ENCODE data around the gene TADA2B. TPM values are rescaled to one million over a fixed set of nuclear protein-coding genes. Genes with fewer than 3 reads are reported as not detected.

Gene TADA2B
- total and polyA plus RNA-seq, 2 experiments from 2014 or later: 15.4 to 20.1 TPM

DNA sequence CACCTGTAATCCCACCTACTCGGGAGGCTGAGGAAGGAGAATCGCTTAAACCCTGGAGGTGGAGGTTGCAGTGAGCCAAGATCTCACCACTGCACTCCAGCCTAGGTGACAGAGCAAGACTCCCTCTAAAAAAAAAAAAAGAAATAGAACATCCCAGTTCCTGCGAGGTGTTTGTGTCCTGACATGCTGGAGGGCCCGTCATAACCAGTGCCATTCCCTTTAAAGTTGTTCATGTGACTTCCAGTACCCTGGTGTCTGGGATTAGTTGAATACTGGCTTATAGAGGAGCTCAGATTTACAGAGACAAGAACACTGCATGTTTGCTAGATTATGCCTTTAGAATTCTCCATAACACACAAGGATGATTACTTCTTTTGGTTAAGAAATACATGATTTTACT is 37.6 kb upstream of the TADA2B start:
- Histone ChIP-seq H2AFZ (no peak overlapping the region), H3K36me3 (replicated peaks; ENCODE audit: insufficient read depth, low read depth) (no peaks in the 10 kb centered on the region), H4K20me1 (ENCODE audit: insufficient read depth, poor library complexity, severe bottlenecking) (peaks cover 4% of the 10 kb centered on the region), H3K9me3 (ENCODE audit: low read depth) (no peaks in the 10 kb centered on the region), H3K9me2 (replicated peaks; ENCODE audit: insufficient read depth) (no peaks in the 10 kb centered on the region), H3K4me1 (ENCODE audit: insufficient read depth) (peaks cover 4% of the 10 kb centered on the region), H3K4me2 (no peak overlapping the region), H3K4me3 (no peak overlapping the region), H3K27me3 (no peaks in the 10 kb centered on the region), H3K27ac (peak overlapping the region; percentile 20), H3K79me2 (peaks cover 15% of the 10 kb centered on the region)
- WGBS (ENCODE audit: low lambda C conversion rate, missing lambda C conversion rate): 86% methylated on average over 4 of the region's 4 CpGs
- no peak for TF ChIP-seq EZH2phosphoT487 (IDR thresholded peaks at IDR 0.05; ENCODE audit: low read depth, severe bottlenecking, unreplicated experiment)
- TF ChIP-seq, protein P1, sequence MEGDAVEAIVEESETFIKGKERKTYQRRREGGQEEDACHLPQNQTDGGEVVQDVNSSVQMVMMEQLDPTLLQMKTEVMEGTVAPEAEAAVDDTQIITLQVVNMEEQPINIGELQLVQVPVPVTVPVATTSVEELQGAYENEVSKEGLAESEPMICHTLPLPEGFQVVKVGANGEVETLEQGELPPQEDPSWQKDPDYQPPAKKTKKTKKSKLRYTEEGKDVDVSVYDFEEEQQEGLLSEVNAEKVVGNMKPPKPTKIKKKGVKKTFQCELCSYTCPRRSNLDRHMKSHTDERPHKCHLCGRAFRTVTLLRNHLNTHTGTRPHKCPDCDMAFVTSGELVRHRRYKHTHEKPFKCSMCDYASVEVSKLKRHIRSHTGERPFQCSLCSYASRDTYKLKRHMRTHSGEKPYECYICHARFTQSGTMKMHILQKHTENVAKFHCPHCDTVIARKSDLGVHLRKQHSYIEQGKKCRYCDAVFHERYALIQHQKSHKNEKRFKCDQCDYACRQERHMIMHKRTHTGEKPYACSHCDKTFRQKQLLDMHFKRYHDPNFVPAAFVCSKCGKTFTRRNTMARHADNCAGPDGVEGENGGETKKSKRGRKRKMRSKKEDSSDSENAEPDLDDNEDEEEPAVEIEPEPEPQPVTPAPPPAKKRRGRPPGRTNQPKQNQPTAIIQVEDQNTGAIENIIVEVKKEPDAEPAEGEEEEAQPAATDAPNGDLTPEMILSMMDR (IDR thresholded peaks at IDR 0.05; ENCODE audit: poor library complexity): no peak
- TF ChIP-seq EZH2 (IDR thresholded peaks at IDR 0.05; ENCODE audit: borderline replicate concordance): no peak
- no peak for DNase-seq (ENCODE audit: low spot score)

DNA sequence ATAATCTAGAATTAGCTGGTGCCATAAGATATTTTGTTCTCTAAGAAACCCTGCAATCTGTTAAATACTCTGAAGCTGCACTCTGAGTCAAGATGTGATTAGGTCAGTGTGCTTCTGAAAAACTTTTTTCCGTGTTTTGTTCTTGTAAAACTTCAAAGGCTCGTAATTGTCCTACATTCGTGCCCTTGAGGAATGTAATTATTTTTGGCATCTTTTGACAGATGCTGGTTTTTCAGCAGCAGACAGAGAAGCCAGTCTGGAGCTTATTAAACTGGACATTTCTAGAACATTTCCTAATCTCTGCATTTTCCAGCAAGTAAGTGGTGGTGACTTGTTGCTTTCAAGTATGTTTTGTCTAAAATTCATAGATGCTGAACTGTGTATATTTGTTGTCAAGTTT is 36.8 kb upstream of the TADA2B start:
- TF ChIP-seq, protein P1 (IDR thresholded peaks at IDR 0.05; ENCODE audit: poor library complexity): no peak
- no peak for TF ChIP-seq EZH2 (IDR thresholded peaks at IDR 0.05; ENCODE audit: borderline replicate concordance)
- no peak for TF ChIP-seq EZH2phosphoT487 (IDR thresholded peaks at IDR 0.05; ENCODE audit: low read depth, severe bottlenecking, unreplicated experiment)
- no peaks in the 10 kb centered on the region for H3K9me3 ChIP-seq (ENCODE audit: low read depth)
- H4K20me1 ChIP-seq (ENCODE audit: insufficient read depth, poor library complexity, severe bottlenecking): peaks cover 4% of the 10 kb centered on the region
- peaks cover 15% of the 10 kb centered on the region for H3K79me2 ChIP-seq
- H3K9me2 ChIP-seq (replicated peaks; ENCODE audit: insufficient read depth): no peaks in the 10 kb centered on the region
- H3K4me1 ChIP-seq (ENCODE audit: insufficient read depth): peaks cover 4% of the 10 kb centered on the region
- no peak overlapping the region for H2AFZ ChIP-seq
- no peak overlapping the region for H3K4me3 ChIP-seq
- peak overlapping the region; percentile 20 for H3K27ac ChIP-seq
- H3K36me3 ChIP-seq (replicated peaks; ENCODE audit: insufficient read depth, low read depth): no peaks in the 10 kb centered on the region
- no peak for DNase-seq (ENCODE audit: low spot score)
- 47% methylated on average over 3 of the region's 3 CpGs for WGBS (ENCODE audit: low lambda C conversion rate, missing lambda C conversion rate)
- H3K4me2 ChIP-seq: no peak overlapping the region
- no peaks in the 10 kb centered on the region for H3K27me3 ChIP-seq

DNA sequence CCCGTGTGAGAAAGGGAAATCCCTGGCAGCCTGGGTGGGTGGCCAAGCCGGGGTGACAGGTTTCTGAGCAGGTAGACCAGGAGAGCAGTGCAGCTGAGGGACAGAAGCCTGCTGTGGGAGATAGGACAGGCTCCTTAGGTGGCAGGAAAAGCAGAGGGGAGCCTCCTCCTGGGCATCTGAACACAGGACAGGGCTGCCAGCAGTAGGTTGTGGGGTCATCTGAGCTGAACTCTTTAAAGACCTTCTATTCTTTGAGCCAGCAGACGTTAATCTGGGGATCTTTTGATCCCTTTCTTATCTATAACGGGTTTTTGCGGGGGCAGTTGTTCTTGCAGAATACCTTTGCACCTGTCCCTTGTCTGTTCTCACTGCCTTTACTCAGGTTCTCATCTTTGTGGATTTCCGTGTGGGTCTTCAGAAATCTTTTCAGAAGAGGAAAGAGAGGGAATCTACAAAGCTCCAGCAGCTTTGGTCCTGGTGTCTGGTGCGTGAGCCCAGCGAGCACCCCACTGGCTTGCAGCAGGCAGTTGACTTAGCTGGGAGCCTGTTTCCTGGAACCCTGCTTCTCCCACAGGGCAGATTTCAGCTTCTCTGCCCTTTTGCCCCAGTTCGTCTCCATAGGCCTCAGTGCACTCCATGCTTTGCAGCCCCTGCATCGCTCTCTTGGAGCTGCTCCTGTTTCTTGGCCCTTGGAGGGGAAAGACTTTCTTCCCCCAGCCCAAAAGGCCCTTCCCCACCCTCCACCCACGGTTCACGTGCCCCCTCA is 35.8 kb upstream of the TADA2B start:
- H3K27ac ChIP-seq: no peak overlapping the region
- peaks cover 4% of the 10 kb centered on the region for H4K20me1 ChIP-seq (ENCODE audit: insufficient read depth, poor library complexity, severe bottlenecking)
- no peak overlapping the region for H3K4me2 ChIP-seq
- peaks cover 4% of the 10 kb centered on the region for H3K4me1 ChIP-seq (ENCODE audit: insufficient read depth)
- no peak for TF ChIP-seq EZH2 (IDR thresholded peaks at IDR 0.05; ENCODE audit: borderline replicate concordance)
- no peak for TF ChIP-seq EZH2phosphoT487 (IDR thresholded peaks at IDR 0.05; ENCODE audit: low read depth, severe bottlenecking, unreplicated experiment)
- TF ChIP-seq, protein P1 (IDR thresholded peaks at IDR 0.05; ENCODE audit: poor library complexity): no peak
- no peaks in the 10 kb centered on the region for H3K27me3 ChIP-seq
- H3K79me2 ChIP-seq: peaks cover 15% of the 10 kb centered on the region
- 59% methylated on average over 12 of the region's 12 CpGs for WGBS (ENCODE audit: low lambda C conversion rate, missing lambda C conversion rate)
- H3K9me2 ChIP-seq (replicated peaks; ENCODE audit: insufficient read depth): no peaks in the 10 kb centered on the region
- no peak overlapping the region for H3K4me3 ChIP-seq
- no peak overlapping the region for H2AFZ ChIP-seq
- no peaks in the 10 kb centered on the region for H3K9me3 ChIP-seq (ENCODE audit: low read depth)
- DNase-seq (ENCODE audit: low spot score): no peak
- no peaks in the 10 kb centered on the region for H3K36me3 ChIP-seq (replicated peaks; ENCODE audit: insufficient read depth, low read depth)

Measured in hepatocyte (in vitro differentiated cells).